ENCODE data around the gene CDKL2.

CDKL2 gene

DNA sequence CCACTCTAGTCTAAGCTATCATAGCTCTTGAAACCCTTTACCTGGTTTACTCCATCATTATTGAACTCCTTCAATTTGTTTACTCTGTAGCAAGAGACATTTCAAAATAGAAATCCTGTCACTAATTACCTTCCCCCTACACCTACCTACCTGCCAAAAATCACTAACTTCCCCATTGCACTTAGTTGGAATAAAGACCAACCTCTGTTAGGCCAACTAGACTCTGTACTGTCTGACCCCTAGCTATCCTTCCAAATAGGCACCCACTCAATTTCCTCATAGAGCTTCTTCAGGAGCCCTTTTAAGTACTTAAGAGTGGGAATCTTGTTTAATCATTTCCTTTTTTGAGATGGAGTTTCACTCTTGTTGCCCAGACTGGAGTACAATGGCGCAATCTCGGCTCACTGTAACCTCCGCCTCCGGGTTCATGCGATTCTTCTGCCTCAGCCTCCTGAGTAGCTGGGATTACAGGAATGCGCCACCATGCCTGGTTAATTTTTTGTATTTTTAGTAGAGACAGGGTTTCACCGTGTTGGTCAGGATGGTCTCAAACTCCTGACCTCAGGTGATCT, 8.9 kb upstream of the CDKL2 start:
- TF ChIP-seq, protein P1, sequence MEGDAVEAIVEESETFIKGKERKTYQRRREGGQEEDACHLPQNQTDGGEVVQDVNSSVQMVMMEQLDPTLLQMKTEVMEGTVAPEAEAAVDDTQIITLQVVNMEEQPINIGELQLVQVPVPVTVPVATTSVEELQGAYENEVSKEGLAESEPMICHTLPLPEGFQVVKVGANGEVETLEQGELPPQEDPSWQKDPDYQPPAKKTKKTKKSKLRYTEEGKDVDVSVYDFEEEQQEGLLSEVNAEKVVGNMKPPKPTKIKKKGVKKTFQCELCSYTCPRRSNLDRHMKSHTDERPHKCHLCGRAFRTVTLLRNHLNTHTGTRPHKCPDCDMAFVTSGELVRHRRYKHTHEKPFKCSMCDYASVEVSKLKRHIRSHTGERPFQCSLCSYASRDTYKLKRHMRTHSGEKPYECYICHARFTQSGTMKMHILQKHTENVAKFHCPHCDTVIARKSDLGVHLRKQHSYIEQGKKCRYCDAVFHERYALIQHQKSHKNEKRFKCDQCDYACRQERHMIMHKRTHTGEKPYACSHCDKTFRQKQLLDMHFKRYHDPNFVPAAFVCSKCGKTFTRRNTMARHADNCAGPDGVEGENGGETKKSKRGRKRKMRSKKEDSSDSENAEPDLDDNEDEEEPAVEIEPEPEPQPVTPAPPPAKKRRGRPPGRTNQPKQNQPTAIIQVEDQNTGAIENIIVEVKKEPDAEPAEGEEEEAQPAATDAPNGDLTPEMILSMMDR (IDR thresholded peaks at IDR 0.05; ENCODE audit: low read depth, low read length): no peak
- no peak overlapping the region for H3K4me3 ChIP-seq (ENCODE audit: low read depth, low read length)

DNA sequence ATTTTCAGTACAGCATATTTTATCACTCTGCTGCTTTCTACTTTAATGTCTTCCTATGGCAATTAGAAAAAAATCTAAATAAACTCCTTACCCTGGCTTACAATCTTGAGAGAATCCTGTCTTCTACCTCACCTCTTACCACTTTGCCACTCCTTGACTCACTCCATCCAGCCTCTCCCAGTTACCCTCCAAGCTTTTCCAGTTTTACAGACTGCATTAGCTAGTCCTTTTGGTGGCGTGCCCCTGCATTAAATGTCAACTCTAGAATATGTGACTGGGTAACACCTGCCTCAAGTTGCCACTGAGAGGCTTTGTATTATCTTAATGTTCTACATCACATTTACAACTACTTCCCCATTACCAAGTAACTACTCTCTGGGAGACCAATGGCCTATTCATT, 7.5 kb upstream of the CDKL2 start:
- no peak overlapping the region for H3K4me3 ChIP-seq (ENCODE audit: low read depth, low read length)
- TF ChIP-seq, protein P1 (IDR thresholded peaks at IDR 0.05; ENCODE audit: low read depth, low read length): no peak

DNA sequence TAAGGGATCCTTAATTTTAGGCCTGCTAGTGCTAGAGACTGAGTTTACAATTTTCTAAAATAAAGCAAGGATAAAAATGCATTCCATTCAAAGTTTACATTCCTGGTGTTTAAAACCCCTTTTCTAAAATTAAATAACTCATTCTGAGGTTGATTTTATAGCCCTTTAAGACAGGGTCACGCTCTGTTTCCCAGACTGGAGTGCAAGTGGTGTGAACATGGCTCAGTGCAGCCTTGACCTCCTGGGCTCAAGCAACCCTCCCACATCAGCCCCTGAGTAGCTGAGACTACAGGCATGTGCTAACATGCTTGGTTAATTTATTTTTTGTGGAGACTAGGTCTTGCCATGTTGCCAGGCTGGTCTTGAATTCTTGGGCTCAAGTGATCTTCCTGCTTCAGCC, 6.8 kb upstream of the CDKL2 start:
- TF ChIP-seq, protein P1 (IDR thresholded peaks at IDR 0.05; ENCODE audit: low read depth, low read length): no peak
- H3K4me3 ChIP-seq (ENCODE audit: low read depth, low read length): no peak overlapping the region

DNA sequence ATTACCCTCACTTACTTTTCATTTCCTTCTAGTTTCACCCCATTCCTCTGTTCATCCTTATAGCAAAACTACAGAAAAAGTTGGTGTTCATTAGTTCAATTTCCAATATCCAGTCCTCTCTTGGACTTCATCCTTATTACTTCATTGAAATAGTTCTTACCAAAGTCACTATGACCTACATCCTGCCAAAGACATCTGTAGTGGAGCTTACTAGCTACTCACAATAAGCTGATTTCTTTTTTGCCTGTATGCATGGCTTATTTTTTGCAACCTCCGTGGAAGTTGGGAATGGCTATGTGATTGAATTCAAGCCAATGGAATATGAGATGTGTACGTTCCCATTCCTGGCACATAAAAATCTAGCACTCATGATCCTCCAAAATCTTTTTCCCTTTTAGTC, 4.6 kb upstream of the CDKL2 start:
- TF ChIP-seq, protein P1 (IDR thresholded peaks at IDR 0.05; ENCODE audit: low read depth, low read length): no peak
- H3K4me3 ChIP-seq (ENCODE audit: low read depth, low read length): no peak overlapping the region

DNA sequence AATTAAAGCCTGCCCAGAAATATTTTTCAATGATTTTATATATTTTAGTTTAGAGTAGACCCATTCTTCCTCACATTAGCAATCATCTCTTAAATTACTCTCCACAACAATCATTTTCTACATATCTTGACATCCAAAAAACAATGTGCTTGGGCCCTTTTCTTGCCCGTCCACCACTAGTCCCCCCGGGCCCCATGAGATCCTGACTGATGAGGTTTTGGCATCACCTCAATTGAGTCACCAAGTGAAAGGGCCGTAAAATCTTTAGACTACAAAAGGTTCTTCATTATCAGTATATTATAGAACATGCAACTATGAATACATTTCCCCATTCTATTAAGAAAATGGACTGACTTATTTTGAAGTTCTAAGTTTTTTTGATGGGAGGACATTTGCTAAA, 4.0 kb upstream of the CDKL2 start:
- no peak overlapping the region for H3K4me3 ChIP-seq (ENCODE audit: low read depth, low read length)
- TF ChIP-seq, protein P1 (IDR thresholded peaks at IDR 0.05; ENCODE audit: low read depth, low read length): no peak

DNA sequence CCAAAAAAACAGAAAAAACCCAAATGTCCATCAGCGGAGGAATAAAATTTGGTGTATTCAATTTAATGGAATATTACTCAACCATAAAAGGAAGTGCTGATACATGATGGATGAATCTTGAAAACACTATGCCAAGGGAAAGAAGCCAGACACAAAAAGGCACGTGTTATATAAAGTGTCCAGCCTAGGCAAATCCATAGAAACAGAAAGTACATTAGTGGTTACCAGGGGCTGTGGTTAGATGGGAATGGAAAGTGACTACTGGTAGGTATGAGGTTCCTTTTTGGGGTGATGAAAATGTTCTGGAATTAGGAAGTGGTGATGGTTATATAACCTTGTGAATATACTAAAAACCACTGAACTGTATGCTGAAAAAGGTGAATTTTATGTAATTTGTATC, 3.5 kb upstream of the CDKL2 start:
- TF ChIP-seq, protein P1 (IDR thresholded peaks at IDR 0.05; ENCODE audit: low read depth, low read length): no peak
- H3K4me3 ChIP-seq (ENCODE audit: low read depth, low read length): no peak overlapping the region

DNA sequence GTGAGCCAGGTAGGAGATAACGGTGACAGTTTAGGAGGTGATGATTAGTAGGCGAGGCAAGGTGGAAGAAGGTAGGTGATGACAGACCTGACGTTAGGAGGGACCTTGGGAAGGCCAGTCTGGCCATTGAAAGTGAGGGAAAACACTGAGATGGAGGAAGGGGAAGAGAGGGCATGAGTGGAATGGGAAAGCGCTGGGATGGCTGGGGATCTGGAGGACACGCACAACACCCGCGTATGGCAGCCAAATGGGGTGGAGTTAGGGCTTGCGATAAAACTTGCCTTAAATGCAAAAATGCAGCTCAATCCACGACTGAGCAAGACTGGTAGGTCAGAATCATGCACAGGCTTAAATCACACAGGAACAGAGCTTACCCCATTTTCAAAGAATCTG, 605 bp upstream of the CDKL2 start:
- peak overlapping the region; percentile 57 for H3K4me3 ChIP-seq (ENCODE audit: low read depth, low read length)
- TF ChIP-seq, protein P1 (IDR thresholded peaks at IDR 0.05; ENCODE audit: low read depth, low read length): no peak
